ENCODE data around the gene BMI1. TPM values are rescaled to one million over a fixed set of nuclear protein-coding genes. Genes with fewer than 3 reads are reported as not detected.

Gene BMI1
- total RNA-seq, 1 experiment from 2014 or later = 124 TPM

- DNase-seq (no peak), ATAC-seq (peak; percentile 46)
- Histone ChIP-seq H3K27ac (ENCODE audit: low read length) (peak overlapping the region; percentile 89), H3K27me3 (ENCODE audit: low read length) (no peaks in the 10 kb centered on the region), H3K4me1 (ENCODE audit: insufficient read depth, low read length) (peaks cover 22% of the 10 kb centered on the region), H3K9me3 (ENCODE audit: low read length) (no peaks in the 10 kb centered on the region), H2AFZ (ENCODE audit: low read length) (peak overlapping the region; percentile 81), H3F3A (ENCODE audit: low read length, unreplicated experiment) (no peaks in the 10 kb centered on the region), H4K20me1 (ENCODE audit: low read length) (no peaks in the 10 kb centered on the region), H3K9me2 (replicated peaks; ENCODE audit: low read length) (no peaks in the 10 kb centered on the region), H3K9ac (ENCODE audit: low read length) (peak overlapping the region; percentile 99), H3K79me2 (ENCODE audit: low read length) (peaks cover 7% of the 10 kb centered on the region; the same call in 1 of the 2 replicates), H3K4me2 (ENCODE audit: low read length) (peak overlapping the region; percentile 90), H3K36me3 (ENCODE audit: low read depth, low read length) (no peaks in the 10 kb centered on the region), H3K4me3 (ENCODE audit: low read length) (peak overlapping the region; percentile 91)
- TF ChIP-seq EZH2 (IDR thresholded peaks at IDR 0.05; ENCODE audit: low read length, unreplicated experiment) (no peak), EZH2phosphoT487 (IDR thresholded peaks at IDR 0.05; ENCODE audit: borderline replicate concordance, low read length) (no peak), CTCF (conservative IDR thresholded peaks at IDR 0.05; ENCODE audit: low read depth, low read length) (no peak)
- TSS peak; percentile 65 for BruUV-seq (replicated peaks)
- CTCF ChIA-PET = interaction anchor here (0.6 kb wide), 1 partner anchor 13 kb away, joined by 7 read pairs; no protein-coding TSS in a partner anchor
- POLR2A ChIA-PET (ENCODE audit: unreplicated experiment) = interaction anchor here (0.5 to 0.6 kb wide), 2 partner anchors 26 to 88 kb away, joined by 3 to 5 read pairs; no protein-coding TSS in a partner anchor
- intact Hi-C loops (cut with micrococcal nuclease) = loop anchor here (5.0 kb wide), 1 partner anchor 86 kb away; no protein-coding TSS in a partner anchor
Observed at GRCh38 chr10:22341190-22341925, 20.5 kb downstream of the BMI1 start.

GRCh38 chr10:22341926-22342196 is 21.0 kb downstream of the BMI1 start:
- Histone ChIP-seq H3K27ac (ENCODE audit: low read length) (peak overlapping the region; percentile 89; the same call in 1 of the 2 replicates), H3K27me3 (ENCODE audit: low read length) (no peaks in the 10 kb centered on the region), H3K9me3 (ENCODE audit: low read length) (no peaks in the 10 kb centered on the region), H3K9ac (ENCODE audit: low read length) (peak overlapping the region; percentile 99), H3K79me2 (ENCODE audit: low read length) (peaks cover 7% of the 10 kb centered on the region; the same call in 1 of the 2 replicates), H3K4me1 (ENCODE audit: insufficient read depth, low read length) (peaks cover 22% of the 10 kb centered on the region), H2AFZ (ENCODE audit: low read length) (peak overlapping the region; percentile 81), H3K36me3 (ENCODE audit: low read depth, low read length) (no peaks in the 10 kb centered on the region), H3F3A (ENCODE audit: low read length, unreplicated experiment) (no peaks in the 10 kb centered on the region), H4K20me1 (ENCODE audit: low read length) (no peaks in the 10 kb centered on the region), H3K4me3 (ENCODE audit: low read length) (peak overlapping the region; percentile 91), H3K9me2 (replicated peaks; ENCODE audit: low read length) (no peaks in the 10 kb centered on the region), H3K4me2 (ENCODE audit: low read length) (peak overlapping the region; percentile 90)
- ChIA-PET CTCF (no interaction called here), POLR2A (ENCODE audit: unreplicated experiment) (interaction anchor here (0.6 kb wide), 1 partner anchor 81 kb away, joined by 12 read pairs; no protein-coding TSS in a partner anchor)
- DNase-seq (no peak), ATAC-seq (no peak)
- TF ChIP-seq CTCF (conservative IDR thresholded peaks at IDR 0.05; ENCODE audit: low read depth, low read length) (no peak), EZH2 (IDR thresholded peaks at IDR 0.05; ENCODE audit: low read length, unreplicated experiment) (no peak), EZH2phosphoT487 (IDR thresholded peaks at IDR 0.05; ENCODE audit: borderline replicate concordance, low read length) (no peak)
- BruUV-seq (replicated peaks) = no TSS peak
- intact Hi-C loops (cut with micrococcal nuclease) = loop anchor here (5.0 kb wide), 1 partner anchor 85 kb away; no protein-coding TSS in a partner anchor

GRCh38 chr10:22342421-22342820 is 21.5 kb downstream of the BMI1 start:
- DNase-seq = no peak
- intact Hi-C loops (cut with micrococcal nuclease) = loop anchor here (5.0 kb wide), 1 partner anchor 85 kb away; no protein-coding TSS in a partner anchor
- ChIA-PET CTCF (no interaction called here), POLR2A (ENCODE audit: unreplicated experiment) (interaction anchor here (0.5 to 0.6 kb wide), 2 partner anchors 81 to 269 kb away, joined by 4 to 12 read pairs; no protein-coding TSS in a partner anchor)
- no peaks in the 10 kb centered on the region for H3F3A ChIP-seq (ENCODE audit: low read length, unreplicated experiment)
- H3K9ac ChIP-seq (ENCODE audit: low read length) = peak overlapping the region; percentile 99; the same call in 1 of the 2 replicates
- H2AFZ ChIP-seq (ENCODE audit: low read length) = no peak overlapping the region
- no peaks in the 10 kb centered on the region for H3K36me3 ChIP-seq (ENCODE audit: low read depth, low read length)
- no TSS peak for BruUV-seq (replicated peaks)
- H4K20me1 ChIP-seq (ENCODE audit: low read length) = no peaks in the 10 kb centered on the region
- no peaks in the 10 kb centered on the region for H3K9me2 ChIP-seq (replicated peaks; ENCODE audit: low read length)
- H3K4me1 ChIP-seq (ENCODE audit: insufficient read depth, low read length) = peaks cover 22% of the 10 kb centered on the region
- H3K79me2 ChIP-seq (ENCODE audit: low read length) = peaks cover 7% of the 10 kb centered on the region; the same call in 1 of the 2 replicates
- no peak for TF ChIP-seq CTCF (conservative IDR thresholded peaks at IDR 0.05; ENCODE audit: low read depth, low read length)
- TF ChIP-seq EZH2 (IDR thresholded peaks at IDR 0.05; ENCODE audit: low read length, unreplicated experiment) = no peak
- no peak for TF ChIP-seq EZH2phosphoT487 (IDR thresholded peaks at IDR 0.05; ENCODE audit: borderline replicate concordance, low read length)
- peak overlapping the region; percentile 90; the same call in 1 of the 2 replicates for H3K4me2 ChIP-seq (ENCODE audit: low read length)
- H3K27me3 ChIP-seq (ENCODE audit: low read length) = no peaks in the 10 kb centered on the region
- no peak overlapping the region for H3K27ac ChIP-seq (ENCODE audit: low read length)
- ATAC-seq = no peak
- no peak overlapping the region for H3K4me3 ChIP-seq (ENCODE audit: low read length)
- no peaks in the 10 kb centered on the region for H3K9me3 ChIP-seq (ENCODE audit: low read length)

Measured in PC-3 (cell line).